ENCODE measurements around the gene STX7.

STX7 gene

DNA sequence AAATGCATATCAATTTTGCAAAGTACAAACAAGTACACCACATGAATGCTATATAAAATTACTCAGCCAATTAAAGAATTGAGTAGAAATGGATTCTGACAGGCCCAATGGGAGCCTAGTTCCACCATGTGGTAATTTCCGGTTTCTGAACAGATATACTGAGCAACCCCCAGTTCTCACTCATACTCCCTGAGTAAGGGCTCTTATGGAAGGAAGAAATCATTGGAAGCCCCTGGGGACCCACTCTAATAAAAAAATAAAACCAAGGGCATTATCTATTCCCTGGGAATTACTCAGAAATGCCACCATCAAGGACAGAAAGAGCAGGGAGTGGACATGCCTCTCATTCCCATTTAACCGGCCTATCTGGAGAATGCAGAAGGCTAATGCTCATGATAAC is 34.6 kb downstream of the STX7 start:
- Mint-ChIP-seq H3K4me3 (no peak overlapping the region), H3K27me3 (no peaks in the 10 kb centered on the region), H3K36me3 (no peaks in the 10 kb centered on the region), H3K27ac (no peak overlapping the region), H3K4me1 (peaks cover 2% of the 10 kb centered on the region), H3K9me3 (no peaks in the 10 kb centered on the region)
- CTCF ChIA-PET: interaction anchor here (0.9 kb wide), 1 partner anchor 199 kb away, joined by 3 read pairs; no protein-coding TSS in a partner anchor
- DNase-seq: no peak

DNA sequence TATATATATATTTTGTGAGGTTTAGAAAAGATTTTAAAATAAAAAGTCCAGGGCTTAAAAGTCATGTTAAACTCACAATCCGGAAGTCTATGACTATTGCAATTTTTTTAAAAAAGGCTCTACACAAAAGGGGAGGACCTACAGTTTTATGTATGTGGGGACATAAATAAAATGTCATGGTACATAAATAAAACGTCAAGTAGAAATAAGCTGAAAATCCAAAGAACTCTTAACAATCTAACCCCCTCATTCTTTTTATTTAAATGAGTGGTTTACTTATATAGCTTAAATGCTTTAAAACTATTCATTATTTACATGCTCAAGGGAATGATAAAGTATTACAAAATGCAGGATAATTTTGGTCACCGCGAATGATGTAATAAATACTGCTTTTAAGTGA is 36.2 kb downstream of the STX7 start:
- Mint-ChIP-seq H3K27me3 (no peaks in the 10 kb centered on the region), H3K27ac (no peak overlapping the region), H3K4me3 (no peak overlapping the region), H3K9me3 (no peaks in the 10 kb centered on the region), H3K4me1 (peaks cover 2% of the 10 kb centered on the region), H3K36me3 (no peaks in the 10 kb centered on the region)
- no peak for DNase-seq
- CTCF ChIA-PET: interaction anchor here (1.7 kb wide), 1 partner anchor 197 kb away, joined by 9 read pairs; no protein-coding TSS in a partner anchor

DNA sequence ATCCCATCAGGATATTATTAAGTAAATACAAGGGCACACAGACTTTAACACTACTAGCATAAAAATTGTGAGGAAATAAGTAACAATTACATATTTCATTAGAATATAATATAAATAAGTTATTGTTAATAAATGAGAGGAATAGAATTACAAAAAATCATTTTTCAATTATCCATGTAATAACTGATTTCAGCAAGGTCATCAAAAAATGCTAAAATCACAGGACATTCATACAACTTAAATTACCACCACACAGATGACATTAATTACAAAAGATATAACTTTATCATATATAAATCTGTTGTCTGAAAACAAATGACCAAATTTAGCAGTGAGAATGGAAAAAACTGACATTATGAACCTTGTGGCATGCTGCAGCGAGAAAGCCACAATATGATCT is 37.0 kb downstream of the STX7 start:
- Mint-ChIP-seq H3K4me3 (no peak overlapping the region), H3K36me3 (peaks cover 1% of the 10 kb centered on the region), H3K27ac (no peak overlapping the region), H3K27me3 (no peaks in the 10 kb centered on the region), H3K9me3 (no peaks in the 10 kb centered on the region), H3K4me1 (no peaks in the 10 kb centered on the region)
- no peak for DNase-seq
- CTCF ChIA-PET: interaction anchor here (0.8 kb wide), 1 partner anchor 196 kb away, joined by 3 read pairs; no protein-coding TSS in a partner anchor

DNA sequence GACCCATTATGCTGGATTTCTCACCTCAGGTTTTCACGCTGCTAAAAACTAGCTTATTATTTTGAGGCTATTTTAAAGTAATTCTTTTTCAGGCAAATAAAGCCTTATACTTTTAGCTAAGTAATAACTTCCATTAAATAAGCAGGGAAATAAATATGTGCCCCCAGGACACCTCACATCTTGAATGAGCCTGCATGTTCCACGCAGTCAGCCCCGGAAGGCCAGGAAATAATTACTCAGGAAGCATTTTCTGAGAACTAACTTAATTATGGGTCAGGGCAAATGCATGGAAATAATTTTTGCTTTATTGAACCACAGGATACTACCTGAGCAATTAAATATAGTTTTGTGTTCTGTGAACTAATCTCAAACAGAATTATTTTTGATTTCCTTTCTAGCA is 41.1 kb downstream of the STX7 start:
- CTCF ChIA-PET: interaction anchor here (1.0 kb wide), 1 partner anchor 12 kb away, joined by 5 read pairs; no protein-coding TSS in a partner anchor
- DNase-seq: no peak
- Mint-ChIP-seq H3K4me3 (no peak overlapping the region), H3K4me1 (no peaks in the 10 kb centered on the region), H3K27ac (no peak overlapping the region), H3K9me3 (no peaks in the 10 kb centered on the region), H3K36me3 (peaks cover 7% of the 10 kb centered on the region), H3K27me3 (no peaks in the 10 kb centered on the region)

DNA sequence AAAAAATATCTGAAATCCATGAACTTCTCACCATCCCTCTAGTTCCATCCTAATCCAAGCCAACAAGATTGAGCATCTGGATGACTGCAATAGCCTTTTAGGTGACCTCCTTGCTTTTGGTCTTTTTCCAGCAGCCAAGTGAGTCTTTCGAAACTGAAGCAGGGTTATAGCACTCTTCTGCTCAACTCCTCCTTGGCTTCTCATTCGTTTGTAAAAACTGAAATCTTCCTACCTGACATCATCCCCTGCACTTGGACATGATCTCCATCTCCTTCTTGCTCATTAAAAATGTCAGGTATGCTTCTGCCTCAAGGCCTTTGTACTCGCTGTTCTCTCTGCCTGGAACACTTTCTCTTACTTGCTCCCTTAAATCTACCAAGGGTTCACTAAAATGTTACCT is 46.0 kb downstream of the STX7 start:
- no peaks in the 10 kb centered on the region for H3K4me1 Mint-ChIP-seq
- no peaks in the 10 kb centered on the region for H3K27me3 Mint-ChIP-seq
- H3K9me3 Mint-ChIP-seq: no peaks in the 10 kb centered on the region
- no peak overlapping the region for H3K4me3 Mint-ChIP-seq
- peaks cover 18% of the 10 kb centered on the region for H3K36me3 Mint-ChIP-seq
- H3K27ac Mint-ChIP-seq: no peak overlapping the region
- CTCF ChIA-PET: no interaction called here
- DNase-seq: no peak

DNA sequence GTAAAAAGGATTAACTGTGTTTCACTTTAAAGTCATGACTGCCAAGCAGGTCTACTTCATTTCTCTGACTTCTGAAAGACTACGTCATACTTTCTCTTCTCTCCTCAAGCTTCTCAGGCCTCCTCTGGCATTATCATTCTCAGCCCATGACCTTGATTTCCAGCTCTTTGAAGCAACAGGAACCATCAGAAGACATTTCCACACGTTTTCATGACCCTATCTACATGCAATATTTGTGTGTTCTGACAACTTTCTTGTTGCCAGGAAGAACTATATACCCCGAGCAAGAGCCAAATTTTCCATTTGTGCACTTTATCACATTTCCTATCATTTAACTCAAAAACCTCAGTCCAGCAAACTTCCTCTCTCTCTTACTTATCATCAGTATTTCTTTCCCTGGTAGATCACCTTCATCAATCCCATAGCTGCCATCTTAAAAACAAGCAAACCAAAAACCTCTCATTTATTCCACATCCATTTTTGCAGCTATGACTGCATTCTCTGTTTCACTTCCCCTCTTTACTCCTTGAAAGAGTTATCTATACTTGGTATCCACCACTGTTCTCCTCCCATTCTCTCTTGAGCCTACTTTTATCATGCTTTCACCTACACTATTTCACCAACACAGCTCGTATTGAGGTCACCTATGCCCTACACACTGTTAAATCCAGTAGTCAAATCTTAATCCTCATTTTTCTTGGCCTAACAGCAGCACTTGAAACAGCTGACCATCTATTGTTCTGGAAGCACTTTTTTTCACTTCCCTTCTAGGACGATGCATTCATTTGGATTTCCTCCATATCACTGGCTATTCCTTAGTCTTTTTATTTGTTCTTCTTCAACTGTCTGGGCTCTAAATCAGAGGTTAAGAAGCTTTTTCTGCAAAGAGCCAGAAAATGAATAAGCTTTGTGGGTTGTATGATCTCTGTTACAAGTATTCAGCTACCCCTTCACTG is 47.1 kb downstream of the STX7 start:
- CTCF ChIA-PET: interaction anchor here (1.3 to 1.5 kb wide), 2 partner anchors 18 to 186 kb away, joined by 5 read pairs; no protein-coding TSS in a partner anchor
- Mint-ChIP-seq H3K9me3 (no peaks in the 10 kb centered on the region), H3K4me3 (no peak overlapping the region), H3K27me3 (no peaks in the 10 kb centered on the region), H3K27ac (no peak overlapping the region), H3K4me1 (no peaks in the 10 kb centered on the region), H3K36me3 (peaks cover 17% of the 10 kb centered on the region)
- no peak for DNase-seq

DNA sequence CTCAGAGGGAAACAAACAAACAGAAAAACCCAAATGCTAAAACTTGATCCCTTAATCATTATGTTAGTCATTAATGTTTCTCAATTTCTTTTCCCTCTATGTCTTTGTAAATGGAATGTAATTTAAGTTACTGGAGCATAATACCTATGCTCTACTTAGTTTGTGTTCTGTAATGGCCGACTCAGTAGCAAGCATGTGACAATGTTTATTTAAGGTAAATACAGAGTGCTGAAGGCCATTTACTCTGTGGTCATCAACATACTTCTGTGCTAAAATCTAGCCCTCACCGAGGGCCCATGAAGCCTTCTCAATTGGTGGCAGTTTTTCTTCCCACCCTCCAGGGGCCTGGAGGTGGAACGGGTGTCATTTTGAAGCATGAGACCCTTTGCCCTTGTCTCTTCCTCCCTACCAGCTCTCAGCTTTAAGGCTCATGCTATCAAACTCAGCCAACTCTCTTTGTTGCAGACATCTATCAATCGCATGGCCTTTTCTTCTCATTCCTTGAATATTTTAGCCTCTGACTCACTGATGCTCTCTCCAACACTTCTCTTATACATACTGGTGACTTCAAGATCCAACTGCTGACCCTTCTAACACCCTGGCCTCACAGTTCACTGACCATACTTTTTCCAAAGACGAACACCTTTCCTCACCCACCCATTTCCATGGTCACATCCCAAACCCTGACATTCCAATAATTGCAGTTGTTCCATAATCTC is 48.2 kb downstream of the STX7 start:
- CTCF ChIA-PET: interaction anchor here (1.3 kb wide), 1 partner anchor 19 kb away, joined by 5 read pairs; no protein-coding TSS in a partner anchor
- Mint-ChIP-seq H3K9me3 (no peaks in the 10 kb centered on the region), H3K4me3 (no peak overlapping the region), H3K36me3 (peaks cover 21% of the 10 kb centered on the region), H3K27me3 (no peaks in the 10 kb centered on the region), H3K27ac (no peak overlapping the region), H3K4me1 (no peaks in the 10 kb centered on the region)
- DNase-seq: no peak

DNA sequence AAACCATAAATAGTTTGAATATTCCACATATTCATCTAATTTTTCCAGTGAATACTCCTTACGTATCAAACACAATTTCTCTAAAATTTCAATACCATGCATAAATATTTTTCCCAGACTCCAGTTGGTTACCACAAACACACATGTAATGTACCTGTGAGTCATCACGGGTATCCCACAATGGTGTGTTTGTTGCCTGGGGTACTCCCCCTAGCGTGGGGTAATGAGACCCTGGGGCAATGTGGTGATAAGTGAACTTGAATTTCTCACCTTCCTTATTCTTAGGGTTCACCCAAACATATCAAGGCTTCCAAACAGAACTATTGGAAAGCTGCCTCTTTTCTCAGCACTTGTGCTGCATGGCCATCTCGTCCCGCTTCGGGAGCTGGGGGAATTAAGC is 51.0 kb downstream of the STX7 start:
- Mint-ChIP-seq H3K4me1 (no peaks in the 10 kb centered on the region), H3K36me3 (peaks cover 22% of the 10 kb centered on the region), H3K9me3 (no peaks in the 10 kb centered on the region), H3K4me3 (no peak overlapping the region), H3K27me3 (no peaks in the 10 kb centered on the region), H3K27ac (no peak overlapping the region)
- no peak for DNase-seq
- CTCF ChIA-PET: no interaction called here

DNA sequence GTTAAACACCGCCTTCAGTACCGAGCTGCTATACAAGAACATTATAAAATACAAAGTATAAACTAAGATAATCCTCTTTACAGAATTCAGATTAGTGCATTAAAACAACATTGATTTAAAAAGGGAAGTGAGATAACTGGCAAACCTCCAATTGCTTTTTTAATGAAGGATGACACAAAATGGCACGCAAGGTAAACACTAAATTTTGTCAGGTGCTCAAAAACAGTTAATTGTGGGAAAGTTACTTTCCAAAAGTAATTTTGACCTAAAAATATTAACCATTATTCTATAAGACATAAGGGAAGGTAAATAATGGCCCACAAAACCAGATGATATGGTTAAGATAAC is 53.3 kb downstream of the STX7 start:
- H3K36me3 Mint-ChIP-seq: peaks cover 27% of the 10 kb centered on the region
- no peaks in the 10 kb centered on the region for H3K4me1 Mint-ChIP-seq
- CTCF ChIA-PET: no interaction called here
- no peak overlapping the region for H3K4me3 Mint-ChIP-seq
- H3K27ac Mint-ChIP-seq: no peak overlapping the region
- no peaks in the 10 kb centered on the region for H3K9me3 Mint-ChIP-seq
- DNase-seq: no peak
- no peaks in the 10 kb centered on the region for H3K27me3 Mint-ChIP-seq

DNA sequence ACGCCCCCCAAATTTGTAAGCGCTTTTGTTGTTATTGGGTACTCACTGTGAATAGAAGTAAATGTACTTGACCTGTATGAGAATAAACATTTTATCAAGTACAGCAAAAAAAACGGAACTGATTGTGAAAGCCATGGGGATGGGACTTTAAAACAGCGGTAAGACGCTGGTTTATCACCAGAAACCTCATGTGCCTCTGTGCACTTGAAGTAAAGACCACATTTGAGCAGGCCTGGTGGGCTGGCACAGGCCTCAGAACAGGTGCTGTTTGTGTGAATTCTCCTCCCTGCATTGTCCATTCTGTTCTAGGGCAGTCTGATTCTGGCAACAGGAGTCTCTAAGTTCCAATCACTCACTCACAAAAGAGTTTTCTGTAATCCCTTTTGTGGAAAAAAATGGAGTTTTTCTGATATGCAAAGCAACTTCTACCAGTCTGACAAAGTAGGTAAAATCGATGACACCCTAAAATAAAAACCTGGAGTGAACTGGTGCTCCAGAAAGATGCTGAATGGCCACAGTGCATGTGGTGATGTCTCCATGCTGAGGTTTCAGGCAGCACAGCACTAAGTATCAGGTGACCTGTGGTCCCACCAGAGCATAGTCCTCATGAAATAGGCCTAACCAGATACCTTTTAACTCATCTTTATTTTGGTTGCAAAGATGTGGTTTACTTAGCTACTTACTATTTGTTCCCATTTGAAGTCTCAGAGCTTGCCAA is 53.9 kb downstream of the STX7 start:
- Mint-ChIP-seq H3K27ac (no peak overlapping the region), H3K4me1 (no peaks in the 10 kb centered on the region), H3K27me3 (no peaks in the 10 kb centered on the region), H3K9me3 (no peaks in the 10 kb centered on the region), H3K4me3 (no peak overlapping the region), H3K36me3 (peaks cover 27% of the 10 kb centered on the region)
- CTCF ChIA-PET: no interaction called here
- no peak for DNase-seq

DNA sequence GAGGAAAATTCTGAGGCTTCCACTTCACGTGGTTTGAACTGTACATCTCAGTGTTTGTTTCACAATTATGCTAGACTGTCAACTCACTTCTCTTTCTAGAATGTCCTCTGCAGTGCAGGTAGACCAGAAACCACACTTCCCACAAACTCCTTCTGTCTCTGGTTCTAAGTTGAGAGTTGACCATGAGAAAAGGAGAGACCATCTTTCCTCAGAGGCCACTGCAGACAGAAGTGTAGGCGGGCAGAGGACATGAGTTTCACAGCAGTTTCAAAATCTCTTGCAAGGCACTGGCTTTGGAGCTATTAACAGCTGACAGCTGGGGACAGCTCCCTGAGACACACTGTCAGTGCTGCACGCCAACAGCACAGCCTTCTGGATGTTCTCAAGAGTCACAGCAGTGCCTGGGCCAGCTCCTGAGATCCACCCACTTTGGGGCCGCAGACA is 56.2 kb downstream of the STX7 start:
- Mint-ChIP-seq H3K36me3 (peaks cover 16% of the 10 kb centered on the region), H3K27ac (no peak overlapping the region), H3K4me1 (no peaks in the 10 kb centered on the region), H3K27me3 (no peaks in the 10 kb centered on the region), H3K4me3 (no peak overlapping the region), H3K9me3 (no peaks in the 10 kb centered on the region)
- DNase-seq: no peak
- CTCF ChIA-PET: interaction anchor here (0.6 to 0.7 kb wide), 2 partner anchors 155 to 265 kb away, joined by 3 read pairs; no protein-coding TSS in a partner anchor

DNA sequence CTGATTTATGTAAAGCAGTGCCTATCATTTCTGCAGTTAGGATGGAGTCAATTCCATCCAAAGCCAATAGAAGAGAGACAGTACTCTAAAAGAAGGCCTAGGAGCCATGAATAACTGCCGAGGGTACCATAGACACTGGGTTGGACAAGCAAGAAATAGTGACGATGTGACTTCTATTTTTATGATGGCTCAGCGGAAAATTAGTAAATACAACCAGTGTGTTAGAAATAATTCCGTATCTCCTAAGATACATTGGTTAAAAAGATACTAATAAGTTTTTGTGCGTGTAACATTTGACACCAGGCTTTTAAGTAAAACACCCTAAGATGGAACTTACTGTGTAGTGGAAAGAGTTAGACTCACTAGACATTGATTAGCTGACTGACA is 66.1 kb downstream of the STX7 start:
- peaks cover under 1% of the 10 kb centered on the region for H3K9me3 Mint-ChIP-seq
- H3K27me3 Mint-ChIP-seq: no peaks in the 10 kb centered on the region
- H3K27ac Mint-ChIP-seq: no peak overlapping the region
- no peak for DNase-seq
- no peaks in the 10 kb centered on the region for H3K4me1 Mint-ChIP-seq
- H3K4me3 Mint-ChIP-seq: no peak overlapping the region
- CTCF ChIA-PET: interaction anchor here (0.7 kb wide), 1 partner anchor 148 kb away, joined by 5 read pairs; no protein-coding TSS in a partner anchor
- H3K36me3 Mint-ChIP-seq: peaks cover 8% of the 10 kb centered on the region

DNA sequence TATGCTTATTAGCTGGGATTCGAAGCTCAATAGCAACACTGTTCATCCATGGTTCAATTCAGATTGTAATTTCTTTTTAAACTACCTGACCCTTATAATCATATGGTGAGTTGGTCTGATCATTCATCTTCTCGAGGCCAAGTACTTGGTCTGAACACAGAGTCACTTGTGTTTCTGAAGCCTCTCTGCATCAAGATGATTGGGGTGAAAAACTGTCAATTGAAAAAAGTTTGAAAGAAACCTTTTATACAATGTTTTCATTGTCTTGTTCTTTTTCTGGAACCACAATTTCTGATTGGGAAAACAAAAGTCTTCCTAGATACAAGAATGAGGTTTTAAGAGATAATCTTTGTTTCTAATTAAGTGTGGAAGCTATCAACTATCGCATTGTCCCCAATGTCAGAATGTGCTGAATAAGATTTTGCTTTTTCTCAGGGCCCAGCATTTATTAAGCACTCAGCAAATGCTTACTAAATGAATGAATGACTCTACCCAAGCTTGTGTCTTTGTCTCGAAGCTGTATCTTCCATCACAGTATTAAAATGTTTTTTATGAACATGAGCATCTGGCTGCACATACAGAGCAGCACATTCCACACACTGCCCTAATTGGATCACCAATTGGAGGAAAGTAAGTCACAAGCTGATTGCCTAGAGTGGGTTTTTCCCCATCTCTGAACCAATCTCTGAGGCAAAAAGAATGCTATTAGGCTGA is 66.6 kb downstream of the STX7 start:
- Mint-ChIP-seq H3K4me1 (no peaks in the 10 kb centered on the region), H3K9me3 (peaks cover 3% of the 10 kb centered on the region), H3K27me3 (no peaks in the 10 kb centered on the region), H3K4me3 (no peak overlapping the region), H3K27ac (no peak overlapping the region), H3K36me3 (peaks cover 5% of the 10 kb centered on the region)
- CTCF ChIA-PET: interaction anchor here (1.0 kb wide), 1 partner anchor 60 kb away, joined by 3 read pairs; no protein-coding TSS in a partner anchor
- DNase-seq: no peak

Measured in activated naive CD4-positive, alpha-beta T cell treated with anti-CD3 and anti-CD28 coated beads, Interleukin-2, amount 10 ng/mL, durations not matched to agents 7 days and 5 days (primary cell).